C4-2B (cell line): ENCODE results near the gene ZFYVE19.

Experiments
- ZFX ChIP-seq: fragments of 450-650 bp; IDR thresholded peaks from 2 replicates; pipeline ENCODE4 v1.6.1; 2017
- TF ChIP-seq, protein P1 (sequence below): fragments of 450-650 bp; conservative IDR thresholded peaks from 2 replicates; pipeline ENCODE4 v1.5.1; 2017; ENCODE audit warnings: mild to moderate bottlenecking

DNA sequence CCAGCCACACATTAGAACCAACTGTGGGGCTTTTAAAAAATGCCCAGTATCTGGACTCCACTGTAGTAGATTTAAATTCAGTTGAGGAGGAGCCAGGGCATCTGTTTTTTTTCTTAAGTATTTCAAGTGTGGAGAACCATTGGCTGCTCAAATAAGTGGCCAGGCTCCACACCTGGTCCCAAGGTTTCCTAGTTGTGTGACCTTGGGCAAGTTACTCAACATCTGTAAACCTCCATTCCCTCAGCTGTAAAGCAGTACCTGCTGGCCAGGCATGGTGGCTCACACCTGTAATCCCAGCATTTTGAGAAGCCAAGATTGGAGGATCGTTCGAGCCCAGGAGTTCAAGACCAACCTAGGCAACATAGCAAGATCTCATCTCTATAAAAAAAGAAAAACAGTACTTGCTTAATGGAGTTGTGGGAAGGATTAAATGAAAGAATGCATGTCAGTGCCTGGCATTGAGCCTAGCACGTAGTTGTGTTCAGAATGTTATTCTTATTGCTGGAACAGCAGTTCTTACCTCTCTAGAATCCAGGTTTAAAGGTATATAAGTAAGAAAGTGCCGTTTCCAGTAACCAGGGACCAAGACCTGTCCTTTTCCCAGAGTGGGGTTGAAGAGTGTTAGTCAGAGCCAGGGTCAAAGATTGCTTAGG, 19.7 kb downstream of the ZFYVE19 start:
- TF ChIP-seq, protein P1, sequence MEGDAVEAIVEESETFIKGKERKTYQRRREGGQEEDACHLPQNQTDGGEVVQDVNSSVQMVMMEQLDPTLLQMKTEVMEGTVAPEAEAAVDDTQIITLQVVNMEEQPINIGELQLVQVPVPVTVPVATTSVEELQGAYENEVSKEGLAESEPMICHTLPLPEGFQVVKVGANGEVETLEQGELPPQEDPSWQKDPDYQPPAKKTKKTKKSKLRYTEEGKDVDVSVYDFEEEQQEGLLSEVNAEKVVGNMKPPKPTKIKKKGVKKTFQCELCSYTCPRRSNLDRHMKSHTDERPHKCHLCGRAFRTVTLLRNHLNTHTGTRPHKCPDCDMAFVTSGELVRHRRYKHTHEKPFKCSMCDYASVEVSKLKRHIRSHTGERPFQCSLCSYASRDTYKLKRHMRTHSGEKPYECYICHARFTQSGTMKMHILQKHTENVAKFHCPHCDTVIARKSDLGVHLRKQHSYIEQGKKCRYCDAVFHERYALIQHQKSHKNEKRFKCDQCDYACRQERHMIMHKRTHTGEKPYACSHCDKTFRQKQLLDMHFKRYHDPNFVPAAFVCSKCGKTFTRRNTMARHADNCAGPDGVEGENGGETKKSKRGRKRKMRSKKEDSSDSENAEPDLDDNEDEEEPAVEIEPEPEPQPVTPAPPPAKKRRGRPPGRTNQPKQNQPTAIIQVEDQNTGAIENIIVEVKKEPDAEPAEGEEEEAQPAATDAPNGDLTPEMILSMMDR = no peak
- no peak for TF ChIP-seq ZFX
